ENCODE results near the gene PARM1. TPM values are rescaled to one million over a fixed set of nuclear protein-coding genes. Genes with fewer than 3 reads are reported as not detected.

Gene PARM1
- total RNA-seq = 10 to 100 TPM in 3 of 8 experiments, 1 to 10 TPM in 3, under 1 TPM in 2; 0.21 to 29.5 (median 2.2) TPM

- Histone ChIP-seq H3K4me3 (peak within 1 kb of the TSS; percentile 45 to 59 (median 52)), H3K4me1 (replicated peaks in 1 of 2) (peaks cover 2 to 6% of the 10 kb centered on the region in 2 donors), H3K27ac (no peak within 1 kb of the TSS)
- WGBS, 10 experiments = 0 to 1% (median 0%) methylated on average over 4 to 13 of the region's 64 CpGs; no CpG with 5 or more reads in 7 of the 10 experiments
- in situ Hi-C loops (cut with MboI; ENCODE audit: low pct_unique_long_range_greater_than_20kb in 2 of 9, low sequenced_read_pairs in 9 of 9, unreplicated experiment in 9 of 9) = loop anchor here in 1 of 9 experiments (25.0 kb wide), 1 partner anchor 354 kb away; no protein-coding TSS in a partner anchor
- ATAC-seq (replicated peaks in 6 of 8) = peak; percentile 89 to 96 (median 92)
Measured at GRCh38 chr4:74932832-74933561, at the start of gene PARM1. PARM1 (plus strand) TSS chr4:74933116; CDS start chr4:74933328, 212 bp downstream.

- Histone ChIP-seq H3K27ac (no peak overlapping the region), H3K4me1 (replicated peaks in 1 of 2) (peaks cover 3 to 15% of the 10 kb centered on the region in 2 donors), H3K4me3 (no peak overlapping the region)
- in situ Hi-C loops (cut with MboI; ENCODE audit: low pct_unique_long_range_greater_than_20kb in 2 of 9, low sequenced_read_pairs in 9 of 9, unreplicated experiment in 9 of 9) = loop anchor here in 1 of 9 experiments (25.0 kb wide), 1 partner anchor 603 kb away; no protein-coding TSS in a partner anchor
- 0 to 44% (median 17%) methylated on average over 1 to 2 of the region's 2 CpGs; no CpG with 5 or more reads in 3 of the 10 experiments for WGBS, 10 experiments
- peak in 5 of 8 experiments; percentile 87 to 99 (median 96) for ATAC-seq (replicated peaks in 6 of 8)
Measured at GRCh38 chr4:74884266-74884665, 48.6 kb upstream of the PARM1 start.

GRCh38 chr4:74886484-74886883, 46.4 kb upstream of the PARM1 start:
- H3K27ac ChIP-seq = no peak overlapping the region
- ATAC-seq (replicated peaks in 6 of 8) = peak in 3 of 8 experiments; percentile 35 to 72 (median 63)
- no peak overlapping the region for H3K4me3 ChIP-seq
- 40 to 100% (median 80%) methylated on average over 1 to 4 of the region's 4 CpGs; no CpG with 5 or more reads in 1 of the 10 experiments for WGBS, 10 experiments
- H3K4me1 ChIP-seq (replicated peaks in 1 of 2) = peaks cover 7 to 22% of the 10 kb centered on the region in 2 donors
- in situ Hi-C loops (cut with MboI; ENCODE audit: low pct_unique_long_range_greater_than_20kb in 2 of 9, low sequenced_read_pairs in 9 of 9, unreplicated experiment in 9 of 9) = loop anchor here in 1 of 9 experiments (25.0 kb wide), 1 partner anchor 601 kb away; no protein-coding TSS in a partner anchor

GRCh38 chr4:74890341-74890740, 42.6 kb upstream of the PARM1 start:
- in situ Hi-C loops (cut with MboI; ENCODE audit: low pct_unique_long_range_greater_than_20kb in 2 of 9, low sequenced_read_pairs in 9 of 9, unreplicated experiment in 9 of 9) = loop anchor here in 1 of 9 experiments (25.0 kb wide), 1 partner anchor 597 kb away; no protein-coding TSS in a partner anchor
- ATAC-seq (replicated peaks in 6 of 8) = peak in 2 of 8 experiments; percentile 48 to 54
- Histone ChIP-seq H3K4me1 (replicated peaks in 1 of 2) (peaks cover 4 to 7% of the 10 kb centered on the region in 2 donors), H3K4me3 (no peak overlapping the region), H3K27ac (no peak overlapping the region)
- WGBS, 10 experiments = 4 to 59% (median 17%) methylated on average over 1 to 5 of the region's 5 CpGs; no CpG with 5 or more reads in 1 of the 10 experiments

GRCh38 chr4:74891037-74891436, 41.9 kb upstream of the PARM1 start:
- in situ Hi-C loops (cut with MboI; ENCODE audit: low pct_unique_long_range_greater_than_20kb in 2 of 9, low sequenced_read_pairs in 9 of 9, unreplicated experiment in 9 of 9) = loop anchor here in 1 of 9 experiments (25.0 kb wide), 1 partner anchor 596 kb away; no protein-coding TSS in a partner anchor
- WGBS, 10 experiments = 0 to 100% (median 91%) methylated on average over 1 of the region's 1 CpG; no CpG with 5 or more reads in 2 of the 10 experiments
- Histone ChIP-seq H3K4me1 (replicated peaks in 1 of 2) (peaks cover 4 to 7% of the 10 kb centered on the region in 2 donors), H3K27ac (no peak overlapping the region), H3K4me3 (no peak overlapping the region)
- ATAC-seq (replicated peaks in 6 of 8) = peak in 1 of 8 experiments; percentile 17

- ATAC-seq (replicated peaks in 6 of 8) = no peak
Measured at GRCh38 chr4:74893171-74893570, 39.7 kb upstream of the PARM1 start.

GRCh38 chr4:74896595-74896994, 36.3 kb upstream of the PARM1 start:
- no peak overlapping the region for H3K27ac ChIP-seq
- in situ Hi-C loops (cut with MboI; ENCODE audit: low pct_unique_long_range_greater_than_20kb in 2 of 9, low sequenced_read_pairs in 9 of 9, unreplicated experiment in 9 of 9) = loop anchor here in 1 of 9 experiments (25.0 kb wide), 1 partner anchor 591 kb away; no protein-coding TSS in a partner anchor
- no peaks in the 10 kb centered on the region for H3K4me1 ChIP-seq (replicated peaks in 1 of 2)
- ATAC-seq (replicated peaks in 6 of 8) = no peak
- no peak overlapping the region for H3K4me3 ChIP-seq
- WGBS, 10 experiments = 0 to 100% (median 46%) methylated on average over 1 to 3 of the region's 3 CpGs

More at GRCh38 chr4:74893171-74893570, 39.7 kb upstream of the PARM1 start:
- Histone ChIP-seq H3K4me1 (replicated peaks in 1 of 2) (peaks cover 4 to 7% of the 10 kb centered on the region in 2 donors), H3K27ac (no peak overlapping the region), H3K4me3 (no peak overlapping the region)
- WGBS, 10 experiments = 40 to 100% (median 84%) methylated on average over 1 to 4 of the region's 4 CpGs; no CpG with 5 or more reads in 1 of the 10 experiments
- in situ Hi-C loops (cut with MboI; ENCODE audit: low pct_unique_long_range_greater_than_20kb in 2 of 9, low sequenced_read_pairs in 9 of 9, unreplicated experiment in 9 of 9) = loop anchor here in 1 of 9 experiments (25.0 kb wide), 1 partner anchor 594 kb away; no protein-coding TSS in a partner anchor

- no peaks in the 10 kb centered on the region for H3K4me1 ChIP-seq (replicated peaks in 1 of 2)
- 7 to 100% (median 80%) methylated on average over 1 to 2 of the region's 2 CpGs; no CpG with 5 or more reads in 2 of the 10 experiments for WGBS, 10 experiments
- ATAC-seq (replicated peaks in 6 of 8) = peak in 2 of 8 experiments; percentile 53 to 56
- no peak overlapping the region for H3K4me3 ChIP-seq
- H3K27ac ChIP-seq = no peak overlapping the region
- in situ Hi-C loops (cut with MboI; ENCODE audit: low pct_unique_long_range_greater_than_20kb in 2 of 9, low sequenced_read_pairs in 9 of 9, unreplicated experiment in 9 of 9) = loop anchor here in 1 of 9 experiments (25.0 kb wide), 1 partner anchor 590 kb away; no protein-coding TSS in a partner anchor
Measured at GRCh38 chr4:74897386-74897785, 35.5 kb upstream of the PARM1 start.

GRCh38 chr4:74900862-74901261, 32.1 kb upstream of the PARM1 start:
- in situ Hi-C loops (cut with MboI; ENCODE audit: low pct_unique_long_range_greater_than_20kb in 2 of 9, low sequenced_read_pairs in 9 of 9, unreplicated experiment in 9 of 9) = no loop called here
- ATAC-seq (replicated peaks in 6 of 8) = no peak
- Histone ChIP-seq H3K4me1 (replicated peaks in 1 of 2) (no peaks in the 10 kb centered on the region), H3K27ac (no peak overlapping the region), H3K4me3 (no peak overlapping the region)
- 0 to 81% (median 5%) methylated on average over 1 to 2 of the region's 2 CpGs; no CpG with 5 or more reads in 6 of the 10 experiments for WGBS, 10 experiments

GRCh38 chr4:74904509-74905065, 28.3 kb upstream of the PARM1 start:
- in situ Hi-C loops (cut with MboI; ENCODE audit: low pct_unique_long_range_greater_than_20kb in 2 of 9, low sequenced_read_pairs in 9 of 9, unreplicated experiment in 9 of 9) = no loop called here
- peaks cover 0 to 6% of the 10 kb centered on the region in 2 donors for H3K4me1 ChIP-seq (replicated peaks in 1 of 2)
- H3K4me3 ChIP-seq = no peak overlapping the region
- ATAC-seq (replicated peaks in 6 of 8) = no peak
- no peak overlapping the region for H3K27ac ChIP-seq
- 0 to 100% (median 4%) methylated on average over 1 to 2 of the region's 3 CpGs; no CpG with 5 or more reads in 4 of the 10 experiments for WGBS, 10 experiments

GRCh38 chr4:74906771-74907170, 26.1 kb upstream of the PARM1 start:
- H3K4me1 ChIP-seq (replicated peaks in 1 of 2) = peaks cover 0 to 6% of the 10 kb centered on the region in 2 donors
- H3K4me3 ChIP-seq = no peak overlapping the region
- H3K27ac ChIP-seq = no peak overlapping the region
- no peak for ATAC-seq (replicated peaks in 6 of 8)
- 0 to 100% (median 38%) methylated on average over 1 to 2 of the region's 2 CpGs; no CpG with 5 or more reads in 2 of the 10 experiments for WGBS, 10 experiments
- in situ Hi-C loops (cut with MboI; ENCODE audit: low pct_unique_long_range_greater_than_20kb in 2 of 9, low sequenced_read_pairs in 9 of 9, unreplicated experiment in 9 of 9) = no loop called here

- WGBS, 10 experiments = 41 to 90% (median 83%) methylated on average over 3 to 6 of the region's 6 CpGs
- no peaks in the 10 kb centered on the region for H3K4me1 ChIP-seq (replicated peaks in 1 of 2)
- in situ Hi-C loops (cut with MboI; ENCODE audit: low pct_unique_long_range_greater_than_20kb in 2 of 9, low sequenced_read_pairs in 9 of 9, unreplicated experiment in 9 of 9) = no loop called here
- no peak overlapping the region for H3K27ac ChIP-seq
- no peak overlapping the region for H3K4me3 ChIP-seq
- no peak for ATAC-seq (replicated peaks in 6 of 8)
Measured at GRCh38 chr4:74919783-74920182, 13.1 kb upstream of the PARM1 start.
